NCI-H1436 (cell line): ENCODE measurements around the gene HDAC4.

Experiments
- DNase-seq: peaks from one replicate; lab custom pipeline; 2025; lab: John Stamatoyannopoulos, UW

HDAC4 gene

DNA sequence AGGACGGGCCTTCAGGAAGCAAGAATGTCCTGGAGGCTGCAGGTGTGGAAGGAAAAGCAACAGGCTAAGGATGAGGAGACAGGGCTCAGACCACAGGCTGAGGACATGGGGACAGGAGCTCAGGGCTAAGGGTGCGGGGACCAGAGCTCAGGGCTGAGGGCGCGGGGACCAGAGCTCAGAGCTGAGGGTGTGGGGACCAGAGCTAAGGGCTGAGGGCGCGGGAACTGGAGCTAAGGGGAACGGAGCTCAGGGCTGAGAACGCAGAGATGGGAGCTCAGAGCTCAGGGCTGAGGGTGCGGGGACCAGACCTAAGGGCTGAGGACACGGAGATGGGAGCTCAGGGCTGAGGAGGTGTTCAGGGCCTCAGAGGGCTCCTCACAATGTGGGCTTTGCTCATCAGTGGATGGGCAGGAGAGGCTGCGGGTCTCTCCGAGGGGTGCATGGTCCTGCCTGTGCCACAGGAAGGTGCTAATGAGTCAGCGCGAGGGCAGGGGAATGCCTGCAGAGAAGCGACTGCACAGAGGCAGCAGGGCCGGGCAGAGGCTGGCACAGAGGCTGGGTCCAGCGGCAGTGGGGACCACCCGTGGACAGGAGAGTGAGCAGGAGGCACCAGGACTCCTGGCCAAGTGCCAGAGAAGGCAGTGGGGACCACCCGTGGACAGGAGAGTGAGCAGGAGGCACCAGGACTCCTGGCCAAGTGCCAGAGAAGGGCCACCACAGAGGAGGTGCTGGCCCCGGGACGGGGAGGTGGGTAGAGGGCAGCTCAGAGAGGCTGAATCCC is 281.3 kb downstream of the HDAC4 start:
- no peak for DNase-seq

DNA sequence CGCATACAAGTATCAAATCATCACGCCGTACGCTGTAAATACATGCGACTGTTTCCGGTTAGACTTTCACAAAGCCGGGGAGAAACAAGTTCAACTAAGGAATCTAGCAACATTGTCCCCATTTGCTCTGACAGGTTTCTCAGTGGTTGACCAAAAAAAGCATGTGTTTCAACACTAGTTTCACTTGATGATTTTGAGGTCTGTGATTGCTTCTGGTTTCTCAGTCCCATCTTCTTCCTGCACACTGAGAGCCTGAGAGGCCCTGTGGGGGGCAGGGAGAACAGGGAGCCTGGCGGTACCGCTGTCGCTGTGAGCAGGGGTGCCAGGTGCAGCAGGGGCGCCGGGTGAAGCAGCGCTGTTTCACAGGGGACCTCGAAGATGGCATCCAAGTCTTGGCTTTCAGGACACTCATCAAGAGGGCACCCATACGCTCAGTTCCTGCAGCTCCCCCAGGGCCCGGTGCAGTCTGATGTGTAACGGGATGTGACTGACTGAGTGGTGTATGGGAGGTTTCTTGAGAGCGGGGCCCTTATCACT is 282.1 kb downstream of the HDAC4 start:
- DNase-seq, result no peak

DNA sequence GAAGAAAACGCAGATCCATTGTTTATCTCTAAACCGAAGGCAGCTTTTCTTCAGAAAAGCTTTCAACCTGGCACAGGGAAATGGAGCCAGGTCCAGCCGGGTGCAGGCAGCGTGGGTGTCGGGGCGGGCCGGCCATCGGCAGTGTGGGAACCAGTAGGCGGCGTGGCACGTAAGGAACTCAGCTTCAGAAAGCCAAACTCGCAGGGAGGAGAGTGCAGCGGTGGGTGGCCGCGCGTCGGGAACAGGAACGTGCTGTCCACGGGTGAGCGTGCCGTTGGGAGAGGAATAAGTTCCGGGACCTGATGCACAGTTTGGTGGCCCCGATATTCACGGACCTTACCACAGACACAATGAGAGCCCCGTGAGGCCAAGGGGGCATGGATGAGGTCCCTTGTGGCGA is 282.6 kb downstream of the HDAC4 start:
- DNase-seq, result no peak

DNA sequence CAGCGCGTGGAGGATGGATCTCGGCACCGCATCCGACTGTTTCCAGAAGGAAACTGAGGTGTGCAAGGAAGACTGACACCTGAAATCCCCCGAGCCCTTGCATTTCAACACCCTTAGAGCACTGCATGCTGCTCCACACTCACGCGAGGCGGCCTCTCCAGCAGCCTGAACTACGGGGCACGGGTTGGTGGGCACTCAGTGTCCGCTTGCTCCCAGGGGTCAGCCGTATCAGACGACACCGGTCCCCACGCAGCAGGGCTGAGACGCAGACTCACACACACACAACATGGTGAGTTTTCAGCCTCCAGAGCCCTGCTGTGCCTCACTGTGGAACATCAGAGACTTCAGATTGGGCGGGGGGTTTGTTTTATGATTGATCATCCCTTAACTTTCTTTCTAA is 283.0 kb downstream of the HDAC4 start:
- no peak for DNase-seq

DNA sequence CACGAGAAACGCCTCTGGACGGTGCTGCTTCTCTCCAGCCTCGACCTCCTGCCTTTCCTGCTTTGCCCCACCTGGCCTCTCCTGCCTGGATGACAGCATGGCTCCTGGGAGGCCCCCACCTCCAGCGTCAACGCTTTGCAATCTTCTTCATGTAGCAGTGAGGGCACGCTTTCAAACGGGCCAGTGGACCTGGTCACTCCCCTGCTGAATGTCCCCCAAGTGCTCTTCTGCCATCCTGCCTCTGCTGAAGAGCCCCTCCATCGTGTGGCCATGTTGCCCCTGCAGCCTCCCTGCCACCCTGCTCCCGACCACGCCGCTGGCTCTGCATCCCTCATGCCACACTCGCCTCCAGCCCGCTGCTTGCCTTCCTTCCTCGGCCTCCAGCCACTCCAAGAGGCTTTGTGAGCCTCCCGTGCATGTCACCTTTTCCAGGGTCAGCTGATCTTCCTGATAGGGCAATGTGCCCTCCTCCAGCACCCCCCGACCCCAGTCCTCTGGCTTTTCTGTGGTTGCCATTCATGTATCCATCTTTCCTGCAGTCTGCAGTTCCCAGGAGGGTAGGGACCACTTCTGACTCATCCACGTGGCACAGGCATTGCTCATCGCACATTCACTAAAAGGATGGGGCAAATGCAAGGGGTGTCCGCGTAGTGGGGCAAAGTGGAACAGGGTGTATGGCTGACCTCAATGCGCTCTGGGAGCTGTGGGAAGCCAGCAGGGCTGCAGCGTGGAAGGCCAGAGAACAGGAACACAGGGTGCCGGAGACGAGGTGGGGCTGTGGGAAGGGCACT is 284.2 kb downstream of the HDAC4 start:
- no peak for DNase-seq

DNA sequence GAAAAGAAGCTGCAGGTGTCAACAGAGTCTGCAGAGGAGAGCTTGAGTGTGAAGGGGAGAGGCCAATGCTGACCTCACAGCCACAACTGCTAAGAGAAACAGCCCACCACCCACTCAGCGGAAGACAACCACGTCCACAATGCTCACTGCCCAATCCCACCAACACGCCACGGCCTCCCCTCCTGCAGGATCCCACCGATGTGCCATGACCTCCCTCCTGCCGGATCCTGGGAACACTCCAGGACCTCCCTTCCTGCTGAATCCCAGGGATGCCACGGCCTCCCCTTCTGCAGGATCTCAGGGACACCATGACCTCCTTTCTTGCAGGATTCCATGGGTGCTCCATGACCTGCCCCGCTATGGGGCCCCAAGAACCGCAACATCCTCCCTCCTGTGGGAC is 285.2 kb downstream of the HDAC4 start:
- DNase-seq, result no peak

DNA sequence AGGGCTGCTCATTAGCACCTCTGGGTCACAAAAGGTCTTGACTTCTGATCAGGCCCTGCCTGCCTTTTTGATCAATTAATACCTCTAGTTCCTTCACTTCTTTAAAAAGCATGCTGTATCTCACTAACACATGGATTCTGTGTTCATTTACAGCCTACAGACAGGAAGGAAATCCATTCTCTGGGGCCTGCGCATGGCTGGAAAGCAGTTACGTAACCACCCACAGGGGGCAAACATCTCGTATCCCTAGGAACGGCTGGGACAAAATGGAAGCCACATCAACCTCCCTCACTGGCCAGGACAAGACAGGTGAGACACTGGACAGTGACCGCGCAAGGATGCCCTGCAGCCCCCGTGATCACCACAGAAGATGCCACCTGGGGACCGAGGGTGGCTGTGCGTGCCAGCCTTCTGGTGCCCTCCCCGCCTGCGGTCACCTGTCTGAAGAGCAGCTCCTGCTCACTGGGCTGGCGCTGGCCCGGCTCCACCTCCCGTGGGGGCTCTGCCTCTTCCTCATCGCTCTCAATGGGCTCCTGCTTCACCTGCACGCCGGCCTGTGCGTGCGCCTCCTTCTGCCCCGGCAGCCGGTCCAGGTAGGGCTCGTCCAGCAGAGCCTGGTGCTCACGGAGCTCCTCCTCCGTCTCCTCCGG is 286.1 kb downstream of the HDAC4 start:
- no peak for DNase-seq

DNA sequence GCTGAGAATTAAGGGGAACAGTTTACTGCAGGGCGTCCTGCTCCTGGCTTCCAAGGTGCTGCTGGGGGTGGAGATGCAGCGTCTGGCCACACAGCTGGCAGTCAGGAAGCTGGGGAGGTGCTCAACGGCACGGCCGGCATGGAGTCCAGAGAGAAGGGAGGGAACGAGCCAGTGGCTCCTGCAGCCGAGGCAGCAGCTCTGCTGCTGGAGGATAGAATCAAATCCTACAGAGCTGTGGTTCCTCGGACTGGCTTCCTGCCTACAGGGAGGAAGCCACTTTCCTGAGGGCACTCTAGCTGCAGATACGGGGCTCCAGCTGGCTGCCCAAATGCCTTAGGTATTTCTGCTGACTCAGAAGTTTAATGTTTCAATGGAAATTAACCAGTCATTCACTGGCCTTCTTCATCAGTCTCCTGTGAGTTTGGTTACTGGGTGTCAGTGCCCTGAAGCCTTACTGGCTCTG is 286.7 kb downstream of the HDAC4 start:
- DNase-seq, result no peak

DNA sequence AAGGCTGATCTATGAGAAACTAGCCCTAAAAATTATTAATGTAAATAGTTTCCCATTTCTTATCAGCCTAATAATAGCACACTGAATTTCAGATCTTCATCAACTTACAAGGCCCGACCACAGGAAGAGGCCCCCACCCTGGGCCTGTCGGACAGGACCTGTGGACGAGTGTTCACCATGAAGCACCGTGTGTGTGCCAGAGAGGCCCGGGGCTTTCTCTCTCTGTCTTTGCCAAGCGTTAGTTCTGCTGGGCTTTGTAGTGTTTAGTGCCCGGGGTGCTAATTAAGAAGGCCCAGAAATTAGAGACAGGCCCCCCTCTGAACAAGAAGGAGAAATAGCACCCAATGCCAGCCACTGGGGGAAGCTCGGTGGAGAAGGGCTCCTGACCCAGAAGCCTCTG is 287.2 kb downstream of the HDAC4 start:
- no peak for DNase-seq

DNA sequence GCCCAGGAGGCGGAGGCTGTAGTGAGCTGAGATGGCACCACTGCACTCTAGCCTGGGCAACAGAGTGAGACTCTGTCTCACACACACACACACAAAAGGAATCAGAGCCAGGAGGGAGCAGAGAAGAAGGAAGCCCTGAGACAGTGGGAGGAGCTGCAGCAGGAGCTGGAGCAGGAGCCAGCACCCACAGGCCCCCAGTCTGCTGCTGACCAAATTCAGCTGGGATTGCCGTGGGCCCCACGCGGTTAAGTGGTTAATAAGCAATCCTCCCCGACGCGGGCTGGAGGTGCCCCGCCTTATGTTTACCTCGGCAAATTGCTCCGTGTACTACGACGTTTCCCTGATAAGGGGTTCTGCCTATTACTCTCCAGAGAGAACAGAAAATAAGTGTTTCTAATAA is 287.6 kb downstream of the HDAC4 start:
- no peak for DNase-seq

DNA sequence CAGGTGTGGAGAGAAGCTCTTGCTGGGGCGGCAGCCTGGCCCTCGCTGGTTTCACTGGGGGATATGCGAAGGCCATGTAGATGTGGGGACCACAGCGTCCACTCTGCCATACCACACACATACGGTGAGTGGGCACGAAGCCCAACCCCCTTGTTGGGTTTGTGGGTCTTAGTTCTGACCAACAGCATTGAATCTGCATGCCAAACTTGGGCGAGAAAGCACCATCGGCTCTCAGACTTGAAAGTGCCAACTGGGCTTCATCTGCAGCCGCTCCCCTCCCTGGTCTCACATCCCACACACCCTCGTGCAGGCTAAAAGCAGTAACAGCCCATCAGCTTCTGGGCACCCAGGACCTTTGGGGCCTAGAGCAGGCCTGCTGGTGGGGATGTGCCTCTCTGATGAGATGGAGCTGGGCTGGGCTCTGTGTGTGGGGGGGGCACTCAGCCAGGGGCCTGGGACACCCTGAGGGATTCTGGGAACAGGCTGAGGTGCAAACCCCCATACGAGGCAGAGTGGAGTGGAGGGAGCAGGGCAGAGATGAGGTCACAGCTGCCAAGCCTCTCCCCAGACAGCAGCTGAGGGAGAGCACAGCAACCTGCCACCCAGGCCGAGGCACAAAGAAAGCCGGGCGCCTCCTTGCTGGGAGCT is 288.6 kb downstream of the HDAC4 start:
- DNase-seq, result no peak

DNA sequence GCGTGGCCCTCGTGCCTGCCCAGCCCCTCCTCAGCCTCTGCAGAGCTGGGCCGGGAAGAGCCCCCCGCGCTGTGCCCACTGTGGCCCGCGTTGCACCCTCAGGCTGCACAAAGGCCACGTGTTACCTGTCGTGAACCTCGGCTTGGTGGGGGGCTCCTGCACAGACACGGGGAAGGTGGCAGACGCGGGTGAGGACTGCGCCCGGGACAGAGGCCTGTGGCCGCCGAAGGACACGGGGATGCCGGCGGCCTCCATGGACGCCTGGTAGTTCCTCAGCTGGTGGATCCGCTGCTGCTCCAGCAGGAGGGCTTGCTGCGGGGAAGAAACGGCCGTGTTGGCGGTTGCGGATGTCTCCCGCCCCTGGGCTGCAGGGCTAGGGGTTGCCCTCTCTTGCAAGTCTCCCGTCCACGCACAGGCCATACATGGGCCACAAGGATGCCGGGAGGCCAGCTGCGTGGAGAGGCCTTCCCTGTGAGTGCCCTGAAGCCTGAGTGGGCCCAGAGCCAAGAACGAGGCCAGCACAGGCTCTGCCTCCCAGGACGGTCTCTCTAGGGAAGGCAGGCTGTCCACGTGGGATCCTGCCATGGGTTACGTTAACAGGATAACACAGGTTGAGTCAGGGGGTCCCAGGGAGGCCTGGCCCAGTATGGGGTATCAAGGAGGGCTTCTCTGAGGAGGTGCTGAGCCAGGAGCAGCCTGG is 289.3 kb downstream of the HDAC4 start:
- DNase-seq, result no peak

DNA sequence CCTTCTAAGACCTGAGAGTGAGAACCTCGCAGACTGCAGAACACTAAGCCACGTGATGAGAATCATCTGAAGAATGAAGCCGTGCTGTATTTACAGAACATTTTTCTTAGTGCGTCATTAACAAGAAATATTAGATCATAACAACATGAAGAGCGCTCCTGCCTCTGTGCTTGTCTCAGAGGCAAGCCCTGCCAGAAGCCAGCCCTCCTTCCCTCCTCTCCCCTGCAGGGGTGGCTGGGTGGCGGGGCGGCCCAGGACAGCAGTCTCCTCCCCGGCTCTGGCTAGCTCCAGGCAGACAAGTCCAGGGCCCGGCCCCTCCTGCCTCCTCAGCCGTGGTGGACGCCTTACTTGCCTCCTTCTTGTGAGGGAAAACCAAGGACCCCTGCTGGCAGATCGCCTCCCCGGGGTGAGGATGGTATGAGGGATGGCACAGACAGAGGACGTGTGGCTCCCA is 290.2 kb downstream of the HDAC4 start:
- DNase-seq, result no peak

DNA sequence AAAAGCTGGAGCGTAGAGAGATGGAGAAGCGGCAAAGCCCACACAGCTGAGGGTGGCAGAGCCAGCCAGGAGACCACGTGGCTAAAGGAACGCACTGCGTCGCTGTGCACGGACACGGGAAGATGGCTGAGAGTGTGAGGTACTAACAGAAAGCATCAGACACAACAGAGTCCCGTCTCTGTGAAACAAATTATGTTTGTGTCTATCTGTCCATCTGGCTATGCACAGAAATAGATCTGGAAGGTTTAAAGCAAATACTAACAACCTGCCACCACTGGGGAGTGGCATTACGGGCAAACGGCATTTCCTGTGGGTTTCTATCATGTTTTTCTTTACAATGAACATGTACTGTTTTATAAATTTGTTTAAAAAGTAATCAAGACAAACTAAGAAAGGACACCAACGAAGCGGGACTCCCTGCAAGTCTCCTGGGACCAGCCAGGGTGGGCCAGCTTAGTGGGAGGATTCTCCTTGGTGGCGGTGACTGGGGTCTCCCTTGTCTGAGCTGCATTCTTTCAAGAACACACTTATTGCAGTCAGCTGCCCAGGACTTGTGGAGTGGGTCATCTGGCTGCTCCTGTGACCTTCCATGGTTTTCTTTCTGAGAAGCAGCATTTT is 290.8 kb downstream of the HDAC4 start:
- DNase-seq, result no peak

DNA sequence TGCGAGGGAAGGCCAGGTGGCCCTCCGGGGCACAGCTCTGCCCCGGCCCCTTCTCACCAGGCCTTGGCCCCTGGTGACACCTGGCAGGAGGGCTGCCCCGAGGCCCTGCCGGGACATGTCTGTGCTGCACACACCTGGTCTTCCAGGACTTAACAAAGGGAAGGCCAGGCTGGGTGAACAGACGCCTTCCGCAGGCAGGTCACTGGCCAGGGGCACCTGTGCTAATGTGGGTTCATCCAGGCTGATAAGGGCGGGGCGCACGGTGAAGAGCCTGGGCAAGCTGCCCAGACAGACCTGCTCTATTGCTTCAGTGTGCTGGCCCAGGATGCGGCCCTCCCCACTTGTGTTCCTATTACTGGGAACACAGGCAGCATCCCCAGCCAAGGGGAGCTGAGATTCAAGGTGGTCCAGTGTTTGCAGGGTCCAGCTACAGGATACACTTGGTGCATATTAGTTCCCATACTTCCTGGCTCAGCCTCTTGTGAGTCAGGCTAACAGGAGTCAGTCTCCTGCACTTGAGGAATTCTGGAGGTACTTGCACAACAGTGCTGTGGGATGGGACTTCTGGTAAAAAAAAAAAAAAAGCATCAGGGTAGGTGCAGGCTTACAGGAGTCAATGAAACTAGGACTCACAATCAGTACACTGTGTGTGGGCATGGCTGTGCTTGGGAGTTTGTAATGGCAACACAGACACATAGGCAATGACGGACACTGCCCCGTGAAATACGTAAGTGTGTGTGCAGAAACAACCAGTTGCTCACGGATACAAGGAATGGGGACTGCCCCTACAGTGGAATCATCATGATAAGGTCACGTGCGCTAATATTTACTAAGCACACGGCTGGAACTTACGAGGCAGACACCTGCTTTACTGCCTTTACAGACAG is 291.5 kb downstream of the HDAC4 start:
- DNase-seq, result no peak

DNA sequence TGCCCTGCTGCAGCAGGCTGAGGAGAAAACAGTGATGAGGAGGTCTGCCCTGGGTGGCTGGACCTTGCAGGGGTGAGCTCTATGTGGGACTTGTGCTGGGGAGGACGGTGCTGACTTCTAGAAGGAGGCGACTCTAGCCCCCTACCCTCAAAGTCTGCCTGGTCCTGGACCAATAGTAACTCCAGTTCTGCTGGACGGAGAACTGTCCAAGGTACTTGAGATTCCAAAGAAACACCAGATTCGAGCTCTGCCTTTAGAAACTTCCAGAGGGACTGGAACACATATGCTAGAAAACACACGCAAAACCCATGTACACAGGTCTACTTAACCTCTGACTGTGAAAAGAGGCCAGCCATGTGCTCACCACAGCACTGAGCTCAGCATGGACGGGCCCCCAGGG is 292.4 kb downstream of the HDAC4 start:
- no peak for DNase-seq

DNA sequence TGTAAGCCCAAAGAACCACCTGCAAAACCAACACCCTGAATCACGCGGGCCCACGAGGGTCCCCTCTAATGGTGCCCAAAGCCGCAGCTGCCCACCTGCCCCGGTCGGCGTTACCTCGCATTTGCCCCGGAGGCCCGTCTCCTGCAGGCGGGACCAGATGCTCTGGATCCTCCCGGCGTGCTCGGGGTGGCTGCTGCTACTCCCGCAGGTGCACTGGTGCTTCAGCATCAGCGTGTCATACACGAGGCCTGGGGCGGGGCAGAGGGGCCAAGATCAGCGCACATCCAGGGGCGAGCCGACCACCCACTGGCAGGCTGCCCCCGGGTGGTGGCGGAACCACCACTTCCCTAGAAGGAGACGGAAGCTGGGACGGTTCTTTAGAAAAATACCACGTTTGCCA is 292.9 kb downstream of the HDAC4 start:
- DNase-seq, result no peak

DNA sequence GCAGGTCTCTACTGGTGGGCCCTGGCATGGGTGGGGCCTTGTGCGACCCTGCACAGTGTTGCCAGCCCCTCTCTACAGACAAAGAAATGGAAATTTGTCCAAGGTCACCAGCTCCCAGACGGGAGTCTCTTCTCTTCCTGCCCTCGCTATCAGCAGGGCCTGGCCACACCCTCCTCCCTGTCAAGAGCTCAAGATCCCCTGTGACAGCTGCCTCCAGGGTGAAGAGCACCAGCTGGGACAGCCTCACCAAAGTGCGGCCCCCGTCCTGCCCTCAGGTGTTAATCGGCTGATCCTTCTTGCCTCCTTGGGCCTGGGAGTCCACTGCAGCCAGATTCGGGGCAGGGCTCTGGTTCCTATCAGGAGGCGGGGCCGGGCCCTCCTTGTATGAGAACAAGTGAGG is 293.9 kb downstream of the HDAC4 start:
- DNase-seq, result no peak

DNA sequence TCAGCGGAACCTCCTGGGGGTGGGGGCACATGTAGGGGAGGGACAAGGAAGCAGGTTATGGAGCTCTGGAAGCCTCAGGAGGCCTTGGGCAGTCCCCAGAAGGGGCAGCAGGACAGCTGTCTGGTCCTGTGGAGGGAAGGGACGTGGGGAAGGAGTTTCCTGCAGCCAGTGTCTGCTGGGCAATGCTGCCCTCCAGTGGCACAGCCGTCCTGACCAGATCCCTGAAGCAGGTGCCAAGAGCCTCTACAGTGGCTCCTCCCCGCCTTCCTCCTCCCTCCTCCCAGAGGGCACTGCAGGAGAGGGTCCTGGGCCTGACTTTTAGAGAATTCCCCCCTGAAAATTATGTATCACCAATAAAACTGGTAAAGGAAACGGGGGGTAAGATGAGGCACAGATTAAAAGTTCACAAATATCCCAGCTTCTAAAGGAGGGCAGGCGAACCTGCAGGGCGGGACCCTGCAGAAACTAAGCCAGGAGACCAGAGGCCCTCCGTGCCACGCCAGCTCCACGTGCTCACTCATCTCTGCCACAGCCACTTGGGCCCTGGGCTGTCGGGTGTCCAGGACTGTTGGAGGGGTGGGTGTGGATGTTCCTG is 294.4 kb downstream of the HDAC4 start:
- peak; percentile 24 for DNase-seq

DNA sequence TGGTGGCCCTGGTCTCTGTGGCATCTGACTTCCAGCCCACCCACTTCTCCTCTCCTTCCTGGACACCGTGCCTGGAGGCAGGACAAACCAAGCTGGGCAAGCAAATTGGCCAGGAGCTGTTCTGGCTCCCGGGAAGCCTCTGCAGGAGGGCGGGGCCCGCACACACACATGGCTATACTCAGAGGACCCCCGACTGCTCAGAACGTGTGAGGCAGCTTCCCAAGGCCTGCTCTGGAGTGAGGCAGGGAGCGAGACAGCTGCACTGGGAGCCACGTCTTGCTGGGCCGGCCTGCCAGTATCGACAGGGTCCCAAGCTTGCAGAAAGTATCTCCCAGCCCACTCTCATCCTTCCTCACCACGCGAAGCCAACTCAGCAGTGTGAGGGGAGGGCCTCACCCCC is 295.6 kb downstream of the HDAC4 start:
- no peak for DNase-seq
